ENCODE data around the gene KLHL8. TPM values are rescaled to one million over a fixed set of nuclear protein-coding genes. Genes with fewer than 3 reads are reported as not detected.

The KLHL8 gene
- total RNA-seq, 2 experiments from 2014 or later, result 6.3 to 7.0 TPM

DNA sequence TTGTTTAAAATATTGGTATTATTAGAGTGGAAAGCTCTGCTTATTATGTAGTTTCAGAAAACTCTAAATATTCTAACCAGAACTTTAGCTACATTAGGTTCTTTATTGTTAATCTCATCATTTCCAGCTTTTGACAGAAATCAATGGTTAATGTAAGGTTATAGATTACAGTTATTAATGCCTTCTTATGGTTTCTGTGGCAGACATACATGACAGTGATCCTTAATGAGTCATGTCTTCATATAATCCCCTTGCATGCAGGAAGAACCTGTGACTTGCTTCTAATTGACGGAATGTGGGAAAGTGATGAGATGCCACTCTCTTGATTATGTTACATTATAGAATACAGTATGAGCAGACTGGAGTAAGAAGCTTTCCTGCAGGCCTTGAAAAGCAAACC lies 23.5 kb downstream of the KLHL8 start:
- Mint-ChIP-seq H3K4me3 (no peak overlapping the region), H3K27me3 (no peaks in the 10 kb centered on the region), H3K27ac (no peak overlapping the region), H3K4me1 (ENCODE audit: low read depth) (peaks cover 30% of the 10 kb centered on the region), H3K9me3 (peaks cover 4% of the 10 kb centered on the region), H3K36me3 (ENCODE audit: low read depth) (no peaks in the 10 kb centered on the region)
- no peak for TF ChIP-seq CTCF (IDR thresholded peaks at IDR 0.05)
- DNase-seq (no peak), ATAC-seq (ENCODE audit: poor library complexity) (no peak)
- Histone ChIP-seq H3K4me3 (ENCODE audit: low read length) (no peak overlapping the region), H3K27me3 (ENCODE audit: control insufficient read depth in 1 of 2, insufficient read depth in 2 of 2, low read length in 2 of 2) (no peaks in the 10 kb centered on the region), H3K36me3 (ENCODE audit: insufficient read depth, low read length) (no peaks in the 10 kb centered on the region), H3K9me3 (ENCODE audit: control insufficient read depth in 1 of 2, insufficient read depth in 1 of 2, low read length in 2 of 2) (no peaks in the 10 kb centered on the region), H3K27ac (ENCODE audit: low read depth in 1 of 2, low read length in 2 of 2) (no peak overlapping the region), H3K4me1 (ENCODE audit: insufficient read depth, low read length) (no peaks in the 10 kb centered on the region)
- ChIA-PET CTCF (interaction anchor here (1.1 kb wide), 1 partner anchor 46 kb away, joined by 3 read pairs; no protein-coding TSS in a partner anchor), POLR2A (interaction anchor here (1.8 kb wide), 1 partner anchor 23 kb away, joined by 5 read pairs; no protein-coding TSS in a partner anchor)
- intact Hi-C loops (cut with DNase I, micrococcal nuclease), result no loop called here

GRCh38 chr4:87196146-87196545 lies 24.3 kb downstream of the KLHL8 start:
- H3K27me3 Mint-ChIP-seq, result no peaks in the 10 kb centered on the region
- ATAC-seq (ENCODE audit: poor library complexity) (no peak), DNase-seq (no peak)
- Histone ChIP-seq H3K36me3 (ENCODE audit: insufficient read depth, low read length) (no peaks in the 10 kb centered on the region), H3K4me1 (ENCODE audit: insufficient read depth, low read length) (no peaks in the 10 kb centered on the region), H3K27ac (ENCODE audit: low read depth in 1 of 2, low read length in 2 of 2) (no peak overlapping the region), H3K27me3 (ENCODE audit: control insufficient read depth in 1 of 2, insufficient read depth in 2 of 2, low read length in 2 of 2) (no peaks in the 10 kb centered on the region), H3K9me3 (ENCODE audit: control insufficient read depth in 1 of 2, insufficient read depth in 1 of 2, low read length in 2 of 2) (no peaks in the 10 kb centered on the region), H3K4me3 (ENCODE audit: low read length) (no peak overlapping the region)
- CTCF ChIA-PET, result no interaction called here
- H3K36me3 Mint-ChIP-seq (ENCODE audit: low read depth), result no peaks in the 10 kb centered on the region
- POLR2A ChIA-PET, result no interaction called here
- H3K4me1 Mint-ChIP-seq (ENCODE audit: low read depth), result peaks cover 25% of the 10 kb centered on the region
- H3K27ac Mint-ChIP-seq, result no peak overlapping the region
- H3K4me3 Mint-ChIP-seq, result no peak overlapping the region
- peaks cover 4% of the 10 kb centered on the region for H3K9me3 Mint-ChIP-seq
- TF ChIP-seq CTCF (IDR thresholded peaks at IDR 0.05), result no peak
- intact Hi-C loops (cut with DNase I, micrococcal nuclease), result no loop called here

GRCh38 chr4:87193958-87194675 lies 26.3 kb downstream of the KLHL8 start:
- H3K4me1 ChIP-seq (ENCODE audit: insufficient read depth, low read length), result no peaks in the 10 kb centered on the region
- Mint-ChIP-seq H3K27ac (no peak overlapping the region), H3K36me3 (ENCODE audit: low read depth) (no peaks in the 10 kb centered on the region), H3K4me3 (no peak overlapping the region), H3K27me3 (no peaks in the 10 kb centered on the region), H3K9me3 (no peaks in the 10 kb centered on the region), H3K4me1 (ENCODE audit: low read depth) (peaks cover 13% of the 10 kb centered on the region)
- POLR2A ChIA-PET, result no interaction called here
- no peaks in the 10 kb centered on the region for H3K27me3 ChIP-seq (ENCODE audit: control insufficient read depth in 1 of 2, insufficient read depth in 2 of 2, low read length in 2 of 2)
- CTCF ChIA-PET, result no interaction called here
- intact Hi-C loops (cut with DNase I, micrococcal nuclease), result no loop called here
- no peak overlapping the region for H3K27ac ChIP-seq (ENCODE audit: low read depth in 1 of 2, low read length in 2 of 2)
- no peak for DNase-seq
- no peak for ATAC-seq (ENCODE audit: poor library complexity)
- no peak overlapping the region for H3K4me3 ChIP-seq (ENCODE audit: low read length)
- H3K9me3 ChIP-seq (ENCODE audit: control insufficient read depth in 1 of 2, insufficient read depth in 1 of 2, low read length in 2 of 2), result no peaks in the 10 kb centered on the region
- H3K36me3 ChIP-seq (ENCODE audit: insufficient read depth, low read length), result no peaks in the 10 kb centered on the region
- no peak for TF ChIP-seq CTCF (IDR thresholded peaks at IDR 0.05)
